ENCODE measurements around the gene GRK7.
"Not testable (repeated sequence)": the region's sequence is repeated elsewhere in the genome, so short reads cannot be mapped to it uniquely, and the experiment has no call there.

GRK7 gene

GRCh38 chr3:141795741-141796080, 32.5 kb downstream of the GRK7 start:
- DNase-seq (ENCODE audit: low read depth) = no peak
- no peak for TF ChIP-seq CTCF (IDR thresholded peaks at IDR 0.05; ENCODE audit: control insufficient read depth, insufficient read depth, low read depth, low read length, missing control alignments)
- no peak overlapping the region for H3K4me3 ChIP-seq (ENCODE audit: control insufficient read depth, low read depth, low read length)

DNA sequence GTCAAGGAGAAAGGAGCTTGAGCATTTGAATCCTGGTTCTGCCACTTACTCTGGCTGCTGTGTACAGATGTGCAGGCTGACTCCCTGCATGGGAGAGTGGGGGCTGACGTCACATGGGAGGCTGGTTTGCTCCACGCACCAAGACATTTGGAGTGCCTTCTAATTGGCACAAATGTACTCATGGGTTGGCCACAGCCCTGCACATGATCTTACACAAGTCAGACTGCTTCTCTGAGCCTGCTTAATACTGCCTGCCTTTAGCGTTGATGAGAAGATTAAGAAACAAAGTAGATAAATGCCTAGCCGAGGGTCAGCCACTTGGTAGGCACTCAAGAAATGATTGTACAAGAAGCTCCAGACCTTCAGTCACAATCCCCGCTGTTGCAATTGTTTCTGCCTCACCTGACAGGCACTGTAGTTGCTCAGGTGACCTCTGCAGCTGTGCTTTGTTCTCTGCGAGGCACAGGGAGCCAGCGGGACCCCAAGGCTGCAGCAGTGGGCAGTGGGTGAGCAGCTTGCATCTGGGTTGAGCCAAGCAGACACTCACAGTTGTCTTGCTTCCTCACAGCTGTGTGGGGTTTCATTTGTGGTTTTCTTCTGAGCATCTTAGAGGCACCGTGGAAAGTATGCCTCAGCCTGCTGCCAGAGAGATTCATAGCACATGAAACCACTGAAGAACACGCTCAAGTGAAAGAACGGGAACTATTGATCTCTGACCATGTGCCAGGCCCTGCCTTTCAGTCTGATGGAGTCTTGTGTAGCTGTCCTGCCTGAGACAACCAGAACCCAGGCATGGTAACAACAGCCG, 33.1 kb downstream of the GRK7 start:
- TF ChIP-seq CTCF (IDR thresholded peaks at IDR 0.05; ENCODE audit: control insufficient read depth, insufficient read depth, low read depth, low read length, missing control alignments) = no peak
- DNase-seq (ENCODE audit: low read depth) = peak; percentile 31
- H3K4me3 ChIP-seq (ENCODE audit: control insufficient read depth, low read depth, low read length) = no peak overlapping the region

- no peak overlapping the region for H3K4me3 ChIP-seq (ENCODE audit: control insufficient read depth, low read depth, low read length)
- no peak for TF ChIP-seq CTCF (IDR thresholded peaks at IDR 0.05; ENCODE audit: control insufficient read depth, insufficient read depth, low read depth, low read length, missing control alignments)
- no peak for DNase-seq (ENCODE audit: low read depth)
These were observed 33.9 kb downstream of the GRK7 start for GRCh38 chr3:141796889-141797781.

DNA sequence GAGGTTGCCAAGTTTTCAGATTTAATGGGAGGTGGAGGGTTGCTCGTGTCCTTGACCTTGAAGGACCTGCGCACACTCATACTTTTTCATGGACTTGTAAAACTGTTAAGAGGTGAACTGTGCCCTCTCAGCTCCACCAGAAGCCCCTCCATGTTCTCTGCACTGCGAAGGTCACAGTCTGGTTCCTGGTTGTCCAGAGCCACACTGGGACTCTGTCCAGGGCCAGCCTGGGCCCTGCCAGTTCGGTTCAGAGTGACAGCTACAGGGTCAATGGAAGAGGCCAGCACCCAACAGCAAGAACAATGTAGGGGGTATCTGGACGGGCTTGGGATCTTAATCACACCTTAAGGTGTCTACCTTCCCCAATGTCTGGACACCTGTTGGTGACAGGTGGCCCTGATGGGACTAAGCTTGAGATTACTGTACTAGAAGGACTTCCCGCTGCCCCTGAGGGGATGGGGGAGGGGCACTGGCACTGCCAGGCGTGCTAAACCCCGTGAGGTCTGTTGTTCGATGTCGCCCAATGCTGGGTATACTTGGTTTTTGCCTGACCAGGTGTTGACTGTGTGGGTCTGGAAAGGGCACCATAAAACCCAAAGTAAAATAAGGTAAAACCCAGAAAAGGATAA, 34.7 kb downstream of the GRK7 start:
- no peak for TF ChIP-seq CTCF (IDR thresholded peaks at IDR 0.05; ENCODE audit: control insufficient read depth, insufficient read depth, low read depth, low read length, missing control alignments)
- DNase-seq (ENCODE audit: low read depth) = no peak
- H3K4me3 ChIP-seq (ENCODE audit: control insufficient read depth, low read depth, low read length) = no peak overlapping the region

GRCh38 chr3:141798448-141798845, 35.2 kb downstream of the GRK7 start:
- no peak for TF ChIP-seq CTCF (IDR thresholded peaks at IDR 0.05; ENCODE audit: control insufficient read depth, insufficient read depth, low read depth, low read length, missing control alignments)
- H3K4me3 ChIP-seq (ENCODE audit: control insufficient read depth, low read depth, low read length) = no peak overlapping the region

GRCh38 chr3:141802316-141803077, 39.3 kb downstream of the GRK7 start:
- TF ChIP-seq CTCF (IDR thresholded peaks at IDR 0.05; ENCODE audit: control insufficient read depth, insufficient read depth, low read depth, low read length, missing control alignments) = no peak
- no peak for DNase-seq (ENCODE audit: low read depth)

More at GRCh38 chr3:141798448-141798845, 35.2 kb downstream of the GRK7 start:
- no peak for DNase-seq (ENCODE audit: low read depth)

DNA sequence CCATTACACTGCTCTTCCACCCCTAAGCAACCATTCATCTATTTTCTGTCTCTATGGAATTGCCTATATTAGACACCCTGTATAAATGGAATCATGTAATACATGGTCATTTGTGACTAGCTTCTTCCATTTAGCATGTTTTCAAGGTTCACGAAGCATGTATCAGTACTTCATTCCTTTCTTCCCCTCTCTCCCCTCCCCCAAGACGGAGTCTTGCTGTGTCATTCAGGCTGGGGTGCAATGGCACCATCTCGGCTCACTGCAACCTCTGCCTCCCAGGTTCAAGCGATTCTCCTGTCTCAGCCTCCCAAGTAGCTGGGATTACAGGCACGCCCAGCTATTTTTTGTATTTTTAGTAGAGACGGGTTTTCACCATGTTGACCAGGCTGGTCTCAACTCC, 40.3 kb downstream of the GRK7 start:
- DNase-seq (ENCODE audit: low read depth); H3K4me3 ChIP-seq (ENCODE audit: control insufficient read depth, low read depth, low read length): not testable (repeated sequence)

More at GRCh38 chr3:141802316-141803077, 39.3 kb downstream of the GRK7 start:
- no peak overlapping the region for H3K4me3 ChIP-seq (ENCODE audit: control insufficient read depth, low read depth, low read length)

All from AG09309 (cell line).